Chondrocyte (in vitro differentiated cells): ENCODE data around the gene RGS14. TPM values are rescaled to one million over a fixed set of nuclear protein-coding genes. Genes with fewer than 3 reads are reported as not detected.
"Not testable (repeated sequence)": the region's sequence is repeated elsewhere in the genome, so short reads cannot be mapped to it uniquely, and the experiment has no call there.

Experiments used
- DNase-seq: peaks from one replicate; pipeline ENCODE4 v3.0.0; 2021; ENCODE audit warnings: mixed read lengths, low spot score
- H3K27ac Mint-ChIP-seq: one replicate; pipeline ENCODE4 v1.8.0; 2021; ENCODE audit warnings: mild to moderate bottlenecking, moderate library complexity, mixed read lengths; ENCODE audit not compliant: unreplicated experiment
- H3K27me3 Mint-ChIP-seq: 2 replicates; pipeline ENCODE4 v1.8.0; 2021; ENCODE audit warnings: low read depth, mixed read lengths
- H3K36me3 Mint-ChIP-seq: 2 replicates; pipeline ENCODE4 v1.8.0; 2021; ENCODE audit warnings: low read depth, mixed read lengths
- H3K4me1 Mint-ChIP-seq: 2 replicates; pipeline ENCODE4 v1.8.0; 2021; ENCODE audit warnings: low read depth, mild to moderate bottlenecking, mixed read lengths
- H3K4me3 Mint-ChIP-seq: one replicate; pipeline ENCODE4 v1.8.0; 2021; ENCODE audit warnings: mild to moderate bottlenecking, moderate library complexity, mixed read lengths; ENCODE audit not compliant: unreplicated experiment
- H3K9me3 Mint-ChIP-seq: 2 replicates; pipeline ENCODE4 v1.8.0; 2021; ENCODE audit warnings: low read depth, mixed read lengths
- total RNA-seq: library from RNA; stranded (reverse); gene quantifications from 3 replicates; pipeline ENCODE4 v1.2.1, GENCODE V29; 2021
- TF ChIP-seq, protein P1 (sequence below): fragments of 200-600 bp; sonication (generic); IDR thresholded peaks from 2 replicates; pipeline ENCODE4 v1.5.0; 2021; ENCODE audit warnings: antibody characterized with exemption, mild to moderate bottlenecking, moderate library complexity

RGS14 gene
- total RNA-seq, 1 donor from 2014 or later: 11.6 TPM

GRCh38 chr5:177338251-177339106 is 19.2 kb upstream of the RGS14 start:
- no peaks in the 10 kb centered on the region for H3K27me3 Mint-ChIP-seq
- H3K4me1 Mint-ChIP-seq: no peaks in the 10 kb centered on the region
- H3K27ac Mint-ChIP-seq: no peak overlapping the region
- no peaks in the 10 kb centered on the region for H3K9me3 Mint-ChIP-seq
- H3K4me3 Mint-ChIP-seq: no peak overlapping the region
- TF ChIP-seq, protein P1, sequence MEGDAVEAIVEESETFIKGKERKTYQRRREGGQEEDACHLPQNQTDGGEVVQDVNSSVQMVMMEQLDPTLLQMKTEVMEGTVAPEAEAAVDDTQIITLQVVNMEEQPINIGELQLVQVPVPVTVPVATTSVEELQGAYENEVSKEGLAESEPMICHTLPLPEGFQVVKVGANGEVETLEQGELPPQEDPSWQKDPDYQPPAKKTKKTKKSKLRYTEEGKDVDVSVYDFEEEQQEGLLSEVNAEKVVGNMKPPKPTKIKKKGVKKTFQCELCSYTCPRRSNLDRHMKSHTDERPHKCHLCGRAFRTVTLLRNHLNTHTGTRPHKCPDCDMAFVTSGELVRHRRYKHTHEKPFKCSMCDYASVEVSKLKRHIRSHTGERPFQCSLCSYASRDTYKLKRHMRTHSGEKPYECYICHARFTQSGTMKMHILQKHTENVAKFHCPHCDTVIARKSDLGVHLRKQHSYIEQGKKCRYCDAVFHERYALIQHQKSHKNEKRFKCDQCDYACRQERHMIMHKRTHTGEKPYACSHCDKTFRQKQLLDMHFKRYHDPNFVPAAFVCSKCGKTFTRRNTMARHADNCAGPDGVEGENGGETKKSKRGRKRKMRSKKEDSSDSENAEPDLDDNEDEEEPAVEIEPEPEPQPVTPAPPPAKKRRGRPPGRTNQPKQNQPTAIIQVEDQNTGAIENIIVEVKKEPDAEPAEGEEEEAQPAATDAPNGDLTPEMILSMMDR: no peak
- no peak for DNase-seq
- peaks cover 27% of the 10 kb centered on the region for H3K36me3 Mint-ChIP-seq

- H3K27me3 Mint-ChIP-seq: no peaks in the 10 kb centered on the region
- TF ChIP-seq, protein P1: no peak
- no peaks in the 10 kb centered on the region for H3K4me1 Mint-ChIP-seq
- H3K4me3 Mint-ChIP-seq: no peak overlapping the region
- no peak overlapping the region for H3K27ac Mint-ChIP-seq
- H3K9me3 Mint-ChIP-seq: no peaks in the 10 kb centered on the region
- no peak for DNase-seq
- H3K36me3 Mint-ChIP-seq: peaks cover 24% of the 10 kb centered on the region
Measured at GRCh38 chr5:177339107-177339638, 18.6 kb upstream of the RGS14 start.

GRCh38 chr5:177343000-177343399 is 14.7 kb upstream of the RGS14 start:
- H3K4me3 Mint-ChIP-seq, H3K27ac Mint-ChIP-seq, DNase-seq, H3K9me3 Mint-ChIP-seq, H3K27me3 Mint-ChIP-seq: not testable (repeated sequence)
- H3K4me1 Mint-ChIP-seq: peaks cover 11% of the 10 kb centered on the region
- H3K36me3 Mint-ChIP-seq: peaks cover 11% of the 10 kb centered on the region

DNA sequence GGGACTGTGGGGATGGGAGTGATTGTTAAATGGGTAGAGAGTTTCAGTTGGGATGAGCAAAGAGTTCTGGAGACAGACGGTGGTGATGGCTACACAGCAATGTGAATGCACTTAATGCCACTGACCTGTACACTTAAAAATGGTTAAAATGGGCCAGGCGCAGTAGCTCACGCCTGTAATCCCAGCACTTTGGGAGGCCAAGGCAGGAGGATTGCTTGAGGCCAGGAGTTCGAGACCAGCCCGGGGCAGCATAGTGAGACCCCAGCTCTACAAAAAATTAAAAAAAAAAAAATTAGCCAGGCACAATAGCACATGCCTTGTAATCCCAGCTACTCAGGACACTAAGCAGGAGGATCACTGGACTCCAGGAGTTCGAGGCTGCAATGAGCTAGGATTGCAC is 13.9 kb upstream of the RGS14 start:
- TF ChIP-seq, protein P1: no peak
- no peak for DNase-seq
- H3K36me3 Mint-ChIP-seq: peaks cover 11% of the 10 kb centered on the region
- no peaks in the 10 kb centered on the region for H3K27me3 Mint-ChIP-seq
- H3K27ac Mint-ChIP-seq: no peak overlapping the region
- no peak overlapping the region for H3K4me3 Mint-ChIP-seq
- no peaks in the 10 kb centered on the region for H3K9me3 Mint-ChIP-seq
- peaks cover 11% of the 10 kb centered on the region for H3K4me1 Mint-ChIP-seq

DNA sequence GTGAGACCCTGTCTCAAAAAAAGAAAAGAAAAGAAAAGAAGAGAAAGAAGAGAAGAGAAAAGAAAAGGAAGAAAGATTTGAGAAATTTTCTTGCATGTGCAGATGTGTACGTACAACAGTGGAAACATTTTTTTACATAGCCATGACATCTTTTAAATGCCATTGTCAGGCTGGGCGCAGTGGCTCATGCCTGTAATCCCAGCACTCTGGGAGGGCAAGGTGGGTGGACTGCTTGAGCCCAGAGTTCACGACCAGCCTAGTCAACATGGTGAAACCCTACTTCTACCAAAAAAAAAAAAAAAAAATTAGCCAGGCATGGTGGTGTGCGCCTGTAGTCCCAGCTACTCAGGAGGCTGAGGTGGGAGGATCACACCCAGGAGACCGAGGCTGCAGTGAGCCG is 12.8 kb upstream of the RGS14 start:
- Mint-ChIP-seq H3K4me1 (peaks cover 22% of the 10 kb centered on the region), H3K27me3 (no peaks in the 10 kb centered on the region), H3K36me3 (peaks cover 10% of the 10 kb centered on the region), H3K9me3 (no peaks in the 10 kb centered on the region), H3K27ac (no peak overlapping the region), H3K4me3 (no peak overlapping the region)
- no peak for DNase-seq
- TF ChIP-seq, protein P1: no peak
